ENCODE data around the gene CELSR3. TPM values are rescaled to one million over a fixed set of nuclear protein-coding genes. Genes with fewer than 3 reads are reported as not detected.

Gene CELSR3
- total and polyA plus RNA-seq, 9 donors, result 0.22 to 1.1 (median 0.49) TPM

DNA sequence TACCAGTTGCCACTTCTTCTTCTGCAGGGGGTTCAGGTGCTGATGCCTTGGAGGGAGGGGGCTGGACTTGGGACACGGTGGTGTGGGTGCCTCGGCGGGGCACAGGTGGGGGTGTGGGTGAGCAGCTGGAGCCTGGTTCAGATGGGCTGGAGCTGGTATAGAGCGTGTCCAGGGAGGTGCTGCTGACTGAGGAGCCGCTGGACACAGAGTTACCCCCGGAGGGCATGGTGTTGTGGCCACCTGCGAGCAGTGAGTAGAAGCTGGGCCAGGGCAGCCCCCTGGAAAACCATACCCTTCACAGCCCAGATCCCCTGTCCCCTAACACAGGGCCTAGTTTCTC lies 18.8 kb upstream of the CELSR3 start:
- Histone ChIP-seq H3K4me3 (ENCODE audit: low read length) (no peak overlapping the region), H3K27me3 (ENCODE audit: control insufficient read depth, insufficient read depth, low read length) (no peaks in the 10 kb centered on the region), H3K4me1 (ENCODE audit: control insufficient read depth, insufficient read depth, low read length) (peaks cover 25% of the 10 kb centered on the region), H3K9me3 (replicated peaks; ENCODE audit: control insufficient read depth, low read depth, low read length) (no peaks in the 10 kb centered on the region), H3K27ac (ENCODE audit: low read length) (no peak overlapping the region), H3K36me3 (ENCODE audit: control insufficient read depth, insufficient read depth, low read length) (peaks cover 42% of the 10 kb centered on the region)
- no peak for DNase-seq
- 92% methylated on average over 2 of the region's 7 CpGs for WGBS (ENCODE audit: insufficient coverage)

DNA sequence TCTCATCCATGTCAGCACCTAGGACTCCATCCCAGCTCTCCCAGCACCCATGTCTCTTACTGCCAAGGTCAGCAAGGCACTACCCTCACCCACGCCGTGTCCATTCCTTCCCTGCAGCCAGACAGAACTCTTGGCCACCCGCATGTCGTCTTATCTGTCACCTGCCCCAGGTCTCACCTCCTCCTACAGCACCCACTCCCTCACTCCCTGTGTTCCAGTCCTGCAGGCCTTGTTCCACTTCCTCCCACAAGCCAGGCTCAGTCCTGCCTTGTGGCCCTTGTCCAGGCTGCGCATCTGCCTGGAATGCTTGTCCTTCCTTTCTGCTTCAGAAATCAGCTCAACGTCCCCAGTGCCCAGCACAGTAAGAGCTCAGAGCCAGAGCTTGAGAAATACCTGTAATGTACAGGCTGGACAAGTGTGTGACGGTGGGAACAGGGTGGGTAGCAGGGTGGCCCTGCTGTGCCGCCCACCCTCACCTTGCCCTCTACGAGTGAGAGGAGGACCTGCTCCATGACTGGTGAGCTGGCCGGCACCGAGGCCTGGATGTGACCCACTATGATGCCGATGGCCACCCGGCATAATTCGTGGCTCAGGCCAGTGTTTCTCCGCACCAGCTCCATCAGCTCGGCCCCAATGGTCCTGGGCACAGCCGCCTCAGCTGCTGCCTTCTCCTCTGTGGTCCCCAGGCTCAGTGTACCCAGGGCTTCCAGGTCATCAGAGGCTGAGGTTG lies 18.3 kb upstream of the CELSR3 start:
- Histone ChIP-seq H3K9me3 (replicated peaks; ENCODE audit: control insufficient read depth, low read depth, low read length) (no peaks in the 10 kb centered on the region), H3K27ac (ENCODE audit: low read length) (no peak overlapping the region), H3K27me3 (ENCODE audit: control insufficient read depth, insufficient read depth, low read length) (no peaks in the 10 kb centered on the region), H3K4me1 (ENCODE audit: control insufficient read depth, insufficient read depth, low read length) (peaks cover 20% of the 10 kb centered on the region), H3K36me3 (ENCODE audit: control insufficient read depth, insufficient read depth, low read length) (peaks cover 44% of the 10 kb centered on the region), H3K4me3 (ENCODE audit: low read length) (no peak overlapping the region)
- 94% methylated on average over 15 of the region's 17 CpGs for WGBS (ENCODE audit: insufficient coverage)
- DNase-seq, result no peak

DNA sequence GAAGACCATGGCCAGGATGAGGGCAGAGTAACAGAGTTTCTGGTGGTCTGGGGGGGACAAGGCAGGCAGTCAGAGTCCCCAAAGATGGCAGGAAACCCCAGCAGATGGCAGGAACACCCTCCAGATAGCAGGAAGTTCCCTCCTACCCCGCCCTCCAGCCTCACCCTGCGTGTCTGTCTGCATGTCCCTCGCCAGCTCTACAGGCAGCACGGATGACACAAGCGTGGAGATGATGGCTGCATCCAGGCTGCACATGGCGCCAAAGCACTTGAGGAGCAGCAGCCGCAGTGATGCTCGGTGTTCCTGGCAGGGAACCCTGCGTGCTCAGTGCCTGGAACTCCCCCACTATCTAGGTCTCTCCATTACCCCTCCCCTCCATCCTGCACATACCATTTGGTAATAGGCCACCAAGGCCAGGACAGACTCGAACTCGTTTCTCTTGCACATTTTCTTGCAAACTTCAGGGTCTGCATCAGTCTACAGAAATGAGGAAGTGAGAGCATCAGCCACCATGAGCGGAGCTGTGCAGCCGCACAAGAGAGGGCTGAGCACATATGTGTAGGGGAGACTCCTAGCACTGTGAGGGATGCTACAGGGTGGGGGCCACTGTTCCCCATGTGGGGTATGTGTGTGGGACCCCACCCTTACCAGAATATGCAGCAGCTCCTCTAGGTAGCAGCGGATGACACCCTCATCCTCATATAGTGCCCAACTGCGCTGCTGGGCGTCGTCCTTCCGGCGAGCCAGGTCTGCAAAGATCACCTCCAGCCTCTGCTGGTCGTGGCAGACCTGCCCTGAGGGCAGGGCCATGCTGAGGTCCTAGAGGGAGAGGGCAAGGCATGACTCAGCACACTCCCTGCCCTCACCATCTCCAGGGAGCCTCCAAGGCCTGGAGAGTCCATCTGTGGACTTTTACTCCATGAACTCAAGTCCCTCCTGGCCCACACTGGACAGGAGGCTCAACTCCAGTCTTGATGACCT lies 17.0 kb upstream of the CELSR3 start:
- 86% methylated on average over 12 of the region's 20 CpGs for WGBS (ENCODE audit: insufficient coverage)
- H3K4me3 ChIP-seq (ENCODE audit: low read length), result no peak overlapping the region
- DNase-seq, result no peak

DNA sequence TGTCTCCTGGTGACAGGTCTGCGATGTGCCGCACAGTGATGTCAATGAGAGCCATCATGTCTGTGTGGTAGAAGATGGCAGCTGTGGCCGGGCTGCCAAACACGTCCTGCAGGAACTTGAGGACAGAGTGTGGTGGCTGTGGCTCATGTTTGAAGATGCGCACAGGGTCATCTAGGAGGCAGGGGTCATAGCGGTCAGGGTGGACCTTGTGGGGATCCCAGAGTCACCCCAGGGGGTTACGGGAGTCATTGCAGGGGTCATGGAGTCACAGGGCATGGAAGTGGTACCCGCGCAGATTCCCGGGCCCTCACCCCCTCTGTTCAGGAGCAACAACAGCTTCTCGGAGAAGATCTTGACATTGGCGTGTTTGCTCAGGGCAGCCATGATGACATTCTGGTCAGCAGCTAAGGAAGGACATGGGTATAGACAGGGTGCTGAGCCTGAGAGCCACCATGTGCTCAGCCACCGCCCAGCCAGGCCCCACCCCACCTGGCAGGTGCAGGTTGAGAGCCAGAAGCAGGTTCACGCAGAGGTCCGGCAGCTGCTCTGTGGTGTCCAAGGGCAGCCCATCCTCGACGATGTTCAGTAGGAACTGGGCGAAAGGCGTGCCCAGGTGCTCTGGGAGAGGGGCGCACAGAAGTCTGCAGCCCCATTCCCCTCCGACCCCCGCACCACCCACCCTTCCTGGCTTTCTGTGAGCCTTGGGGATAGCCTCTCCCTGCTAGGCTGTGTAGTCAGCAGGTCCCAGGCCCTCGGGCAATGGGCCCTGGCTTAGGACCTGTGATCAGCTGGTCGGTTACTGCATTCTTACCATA lies 16.1 kb upstream of the CELSR3 start:
- Histone ChIP-seq H3K4me1 (ENCODE audit: control insufficient read depth, insufficient read depth, low read length) (peaks cover 3% of the 10 kb centered on the region), H3K4me3 (ENCODE audit: low read length) (no peak overlapping the region), H3K27ac (ENCODE audit: low read length) (no peak overlapping the region), H3K36me3 (ENCODE audit: control insufficient read depth, insufficient read depth, low read length) (peaks cover 44% of the 10 kb centered on the region), H3K27me3 (ENCODE audit: control insufficient read depth, insufficient read depth, low read length) (no peaks in the 10 kb centered on the region), H3K9me3 (replicated peaks; ENCODE audit: control insufficient read depth, low read depth, low read length) (no peaks in the 10 kb centered on the region)
- 94% methylated on average over 21 of the region's 24 CpGs for WGBS (ENCODE audit: insufficient coverage)
- DNase-seq, result no peak

More for the DNA sequence above, 17.0 kb upstream of the CELSR3 start:
- peaks cover 11% of the 10 kb centered on the region for H3K4me1 ChIP-seq (ENCODE audit: control insufficient read depth, insufficient read depth, low read length)
- H3K27me3 ChIP-seq (ENCODE audit: control insufficient read depth, insufficient read depth, low read length), result no peaks in the 10 kb centered on the region
- H3K9me3 ChIP-seq (replicated peaks; ENCODE audit: control insufficient read depth, low read depth, low read length), result no peaks in the 10 kb centered on the region
- peaks cover 44% of the 10 kb centered on the region for H3K36me3 ChIP-seq (ENCODE audit: control insufficient read depth, insufficient read depth, low read length)
- no peak overlapping the region for H3K27ac ChIP-seq (ENCODE audit: low read length)

DNA sequence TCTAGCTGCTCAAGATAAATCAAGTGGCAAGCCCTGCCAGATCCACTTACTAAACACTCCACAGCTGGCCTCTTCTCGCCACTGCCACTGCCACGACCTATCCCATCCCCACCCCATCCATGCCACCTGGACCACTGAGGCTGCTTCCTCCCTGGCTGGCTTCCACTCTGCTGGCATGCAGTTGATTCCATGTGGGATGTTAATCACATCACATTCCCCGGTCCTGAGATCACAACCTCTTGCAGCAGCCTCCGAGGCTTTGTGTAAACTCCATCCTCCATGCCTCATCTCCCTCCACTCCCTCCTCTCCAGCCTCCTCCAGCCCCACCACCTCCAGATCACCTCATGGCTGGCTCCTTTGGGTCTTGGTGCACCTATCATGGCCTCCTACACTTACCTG lies 15.4 kb upstream of the CELSR3 start:
- DNase-seq, result no peak
- WGBS (ENCODE audit: insufficient coverage), result 73% methylated on average over 3 of the region's 4 CpGs
- peaks cover 44% of the 10 kb centered on the region for H3K36me3 ChIP-seq (ENCODE audit: control insufficient read depth, insufficient read depth, low read length)
- H3K27ac ChIP-seq (ENCODE audit: low read length), result no peak overlapping the region
- H3K4me3 ChIP-seq (ENCODE audit: low read length), result no peak overlapping the region
- H3K9me3 ChIP-seq (replicated peaks; ENCODE audit: control insufficient read depth, low read depth, low read length), result no peaks in the 10 kb centered on the region
- H3K4me1 ChIP-seq (ENCODE audit: control insufficient read depth, insufficient read depth, low read length), result no peaks in the 10 kb centered on the region
- H3K27me3 ChIP-seq (ENCODE audit: control insufficient read depth, insufficient read depth, low read length), result no peaks in the 10 kb centered on the region

DNA sequence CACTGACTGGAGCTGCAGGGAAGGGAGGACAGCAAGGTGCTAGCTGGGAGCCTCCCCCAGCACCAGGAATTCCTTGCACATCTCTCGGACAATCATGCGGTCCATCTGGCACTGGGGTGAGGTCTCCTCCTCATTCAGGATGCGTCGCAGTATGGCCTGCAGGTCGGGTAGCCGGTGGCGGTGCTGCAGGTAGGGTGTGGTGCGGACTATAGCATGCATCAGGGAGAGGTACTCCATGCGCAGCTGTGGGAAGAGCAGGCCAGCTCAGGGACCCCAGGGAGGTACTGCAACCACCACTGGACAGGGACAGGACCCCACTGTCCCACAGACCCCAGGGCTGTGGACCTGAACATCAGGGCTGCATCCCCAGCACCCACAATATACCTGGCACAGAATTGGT lies 11.8 kb upstream of the CELSR3 start:
- no peaks in the 10 kb centered on the region for H3K27me3 ChIP-seq (ENCODE audit: control insufficient read depth, insufficient read depth, low read length)
- H3K9me3 ChIP-seq (replicated peaks; ENCODE audit: control insufficient read depth, low read depth, low read length), result no peaks in the 10 kb centered on the region
- WGBS (ENCODE audit: insufficient coverage), result 87% methylated on average over 7 of the region's 9 CpGs
- no peak overlapping the region for H3K27ac ChIP-seq (ENCODE audit: low read length)
- no peak overlapping the region for H3K4me3 ChIP-seq (ENCODE audit: low read length)
- DNase-seq, result no peak
- H3K4me1 ChIP-seq (ENCODE audit: control insufficient read depth, insufficient read depth, low read length), result no peaks in the 10 kb centered on the region
- H3K36me3 ChIP-seq (ENCODE audit: control insufficient read depth, insufficient read depth, low read length), result peaks cover 23% of the 10 kb centered on the region

DNA sequence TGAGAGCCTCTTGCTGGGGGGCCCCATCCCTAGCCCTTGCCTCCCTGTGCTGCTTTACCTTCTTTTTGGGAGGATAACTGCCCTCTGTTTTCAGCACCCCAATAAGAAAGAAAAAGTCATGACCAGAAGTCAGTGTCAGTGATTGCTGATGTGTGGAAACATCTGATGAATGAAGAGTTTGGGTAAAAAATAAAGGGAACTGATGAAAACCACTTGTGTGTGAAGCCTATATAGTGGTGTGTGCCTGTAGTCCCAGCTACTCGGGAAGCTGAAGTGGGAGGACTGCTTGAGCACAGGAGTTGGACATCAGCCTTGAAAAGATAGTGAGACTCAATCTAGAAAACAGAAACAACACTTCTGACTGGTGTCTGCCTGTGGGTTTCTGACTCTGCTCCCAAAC lies 9.8 kb upstream of the CELSR3 start:
- H3K36me3 ChIP-seq (ENCODE audit: control insufficient read depth, insufficient read depth, low read length), result peaks cover 9% of the 10 kb centered on the region
- H3K9me3 ChIP-seq (replicated peaks; ENCODE audit: control insufficient read depth, low read depth, low read length), result no peaks in the 10 kb centered on the region
- no peak overlapping the region for H3K27ac ChIP-seq (ENCODE audit: low read length)
- no peak for DNase-seq
- no peaks in the 10 kb centered on the region for H3K4me1 ChIP-seq (ENCODE audit: control insufficient read depth, insufficient read depth, low read length)
- WGBS (ENCODE audit: insufficient coverage), result 20% methylated on average over 1 of the region's 1 CpG
- H3K27me3 ChIP-seq (ENCODE audit: control insufficient read depth, insufficient read depth, low read length), result no peaks in the 10 kb centered on the region
- H3K4me3 ChIP-seq (ENCODE audit: low read length), result no peak overlapping the region

DNA sequence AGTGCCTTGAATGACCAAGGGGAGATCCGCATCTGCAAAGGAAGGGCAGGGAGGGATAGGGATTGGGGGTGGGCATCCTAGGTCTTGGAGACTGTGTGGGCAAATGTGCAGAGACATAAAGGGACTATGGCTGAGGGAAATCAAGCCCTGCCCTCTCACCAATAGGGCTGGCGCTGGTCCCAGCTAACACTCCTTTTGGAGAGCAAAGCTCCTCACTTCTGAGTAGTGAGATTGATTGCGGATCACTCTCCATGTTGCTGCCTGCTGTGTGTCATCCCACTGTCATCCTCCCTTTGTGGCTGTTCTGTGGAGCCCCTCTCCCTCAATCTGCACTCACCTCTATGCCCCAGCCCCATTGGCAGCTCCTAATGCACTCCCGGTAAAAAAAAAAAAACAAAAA lies 2.2 kb upstream of the CELSR3 start:
- Histone ChIP-seq H3K36me3 (ENCODE audit: control insufficient read depth, insufficient read depth, low read length) (no peaks in the 10 kb centered on the region), H3K27me3 (ENCODE audit: control insufficient read depth, insufficient read depth, low read length) (peaks cover 38% of the 10 kb centered on the region), H3K4me3 (ENCODE audit: low read length) (no peak overlapping the region), H3K9me3 (replicated peaks; ENCODE audit: control insufficient read depth, low read depth, low read length) (no peaks in the 10 kb centered on the region), H3K27ac (ENCODE audit: low read length) (no peak overlapping the region), H3K4me1 (ENCODE audit: control insufficient read depth, insufficient read depth, low read length) (peaks cover 30% of the 10 kb centered on the region)
- 94% methylated on average over 3 of the region's 4 CpGs for WGBS (ENCODE audit: insufficient coverage)
- DNase-seq, result no peak

DNA sequence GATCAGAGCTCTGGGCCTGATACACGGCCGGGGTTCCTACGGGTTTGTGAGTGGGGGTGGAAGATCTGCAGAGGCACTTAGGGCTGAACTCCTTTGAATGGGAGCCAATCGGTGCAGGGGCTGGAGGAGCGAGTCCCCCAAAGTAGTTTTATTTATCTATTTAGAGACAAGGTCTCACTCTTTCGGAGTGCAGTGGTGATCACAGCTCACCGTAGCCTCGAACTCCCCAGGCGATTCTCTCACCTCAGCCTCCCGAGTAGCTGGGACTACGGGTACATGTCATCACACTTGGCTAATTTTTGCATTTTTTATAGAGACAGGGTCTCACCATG lies 1.6 kb upstream of the CELSR3 start:
- no peak overlapping the region for H3K4me3 ChIP-seq (ENCODE audit: low read length)
- H3K27me3 ChIP-seq (ENCODE audit: control insufficient read depth, insufficient read depth, low read length), result peaks cover 43% of the 10 kb centered on the region
- no peaks in the 10 kb centered on the region for H3K36me3 ChIP-seq (ENCODE audit: control insufficient read depth, insufficient read depth, low read length)
- H3K27ac ChIP-seq (ENCODE audit: low read length), result no peak overlapping the region
- peaks cover 30% of the 10 kb centered on the region for H3K4me1 ChIP-seq (ENCODE audit: control insufficient read depth, insufficient read depth, low read length)
- DNase-seq, result no peak
- WGBS (ENCODE audit: insufficient coverage), result 58% methylated on average over 8 of the region's 11 CpGs
- H3K9me3 ChIP-seq (replicated peaks; ENCODE audit: control insufficient read depth, low read depth, low read length), result no peaks in the 10 kb centered on the region

Measured in muscle of leg (tissue), 11 donors.